Raji (cell line): ENCODE results near the gene PPP1R2.

ENCODE experiments used
- POLR2A ChIP-seq: IDR thresholded peaks from 2 replicates; pipeline ENCODE4 v1.6.1; 2011; ENCODE audit warnings: low read depth, low read length, control low read depth; ENCODE audit not compliant: insufficient read depth

The PPP1R2 gene

GRCh38 chr3:195571361-195571760, 28.2 kb upstream of the PPP1R2 start:
- no peak for TF ChIP-seq POLR2A

- no peak for TF ChIP-seq POLR2A
Observed at GRCh38 chr3:195570912-195571311, 27.8 kb upstream of the PPP1R2 start.

- TF ChIP-seq POLR2A = no peak
Observed at GRCh38 chr3:195570344-195570743, 27.2 kb upstream of the PPP1R2 start.

GRCh38 chr3:195568630-195569029, 25.5 kb upstream of the PPP1R2 start:
- TF ChIP-seq POLR2A = no peak

GRCh38 chr3:195566797-195567196, 23.7 kb upstream of the PPP1R2 start:
- TF ChIP-seq POLR2A = no peak

- TF ChIP-seq POLR2A = no peak
Observed at GRCh38 chr3:195565716-195566115, 22.6 kb upstream of the PPP1R2 start.

- no peak for TF ChIP-seq POLR2A
Observed at GRCh38 chr3:195563317-195563716, 20.2 kb upstream of the PPP1R2 start.

- no peak for TF ChIP-seq POLR2A
Observed at GRCh38 chr3:195559723-195560409, 16.7 kb upstream of the PPP1R2 start.

GRCh38 chr3:195558602-195559001, 15.5 kb upstream of the PPP1R2 start:
- TF ChIP-seq POLR2A = no peak

GRCh38 chr3:195557322-195557721, 14.2 kb upstream of the PPP1R2 start:
- TF ChIP-seq POLR2A = no peak

- no peak for TF ChIP-seq POLR2A
Observed at GRCh38 chr3:195556390-195556789, 13.3 kb upstream of the PPP1R2 start.

- no peak for TF ChIP-seq POLR2A
Observed at GRCh38 chr3:195555110-195555509, 12.0 kb upstream of the PPP1R2 start.

- TF ChIP-seq POLR2A = no peak
Observed at GRCh38 chr3:195554458-195554857, 11.3 kb upstream of the PPP1R2 start.

GRCh38 chr3:195553268-195553667, 10.1 kb upstream of the PPP1R2 start:
- TF ChIP-seq POLR2A = no peak

- no peak for TF ChIP-seq POLR2A
Observed at GRCh38 chr3:195551381-195551978, 8.4 kb upstream of the PPP1R2 start.

GRCh38 chr3:195550723-195551122, 7.6 kb upstream of the PPP1R2 start:
- TF ChIP-seq POLR2A = no peak
